NCI-H2081 (cell line): ENCODE results near the gene CDYL2.

ENCODE experiments used
- DNase-seq, 2 experiments: peaks; one replicate each; lab custom pipeline; 2025; lab: John Stamatoyannopoulos, UW

CDYL2 gene

GRCh38 chr16:80622007-80622406 lies 182.4 kb downstream of the CDYL2 start:
- no peak for DNase-seq

GRCh38 chr16:80620736-80621605 lies 183.4 kb downstream of the CDYL2 start:
- no peak for DNase-seq

GRCh38 chr16:80619824-80620223 lies 184.6 kb downstream of the CDYL2 start:
- DNase-seq = no peak

GRCh38 chr16:80618862-80619648 lies 185.3 kb downstream of the CDYL2 start:
- no peak for DNase-seq

- no peak for DNase-seq
Measured at GRCh38 chr16:80616362-80616761, 188.0 kb downstream of the CDYL2 start.

GRCh38 chr16:80615735-80616134 lies 188.7 kb downstream of the CDYL2 start:
- no peak for DNase-seq

- DNase-seq = no peak
Measured at GRCh38 chr16:80614908-80615671, 189.3 kb downstream of the CDYL2 start.

- no peak for DNase-seq
Measured at GRCh38 chr16:80612461-80613017, 191.9 kb downstream of the CDYL2 start.

- no peak for DNase-seq
Measured at GRCh38 chr16:80611930-80612327, 192.5 kb downstream of the CDYL2 start.

GRCh38 chr16:80611171-80611929 lies 193.0 kb downstream of the CDYL2 start:
- DNase-seq = no peak

- no peak for DNase-seq
Measured at GRCh38 chr16:80610481-80611156, 193.8 kb downstream of the CDYL2 start.

GRCh38 chr16:80608946-80609345 lies 195.5 kb downstream of the CDYL2 start:
- DNase-seq = no peak

- DNase-seq = no peak
Measured at GRCh38 chr16:80607204-80607603, 197.2 kb downstream of the CDYL2 start.

GRCh38 chr16:80606221-80606766 lies 198.1 kb downstream of the CDYL2 start:
- no peak for DNase-seq

GRCh38 chr16:80604600-80605355 lies 199.6 kb downstream of the CDYL2 start:
- DNase-seq = no peak

- no peak for DNase-seq
Measured at GRCh38 chr16:80602894-80603293, 201.5 kb downstream of the CDYL2 start.

- DNase-seq = no peak
Measured at GRCh38 chr16:80601182-80601581, 203.2 kb downstream of the CDYL2 start.

- DNase-seq = no peak
Measured at GRCh38 chr16:80599466-80599865, 204.9 kb downstream of the CDYL2 start.

GRCh38 chr16:80596507-80597207 lies 207.7 kb downstream of the CDYL2 start:
- no peak for DNase-seq
